ENCODE results near the gene TCF12.
"Not testable (repeated sequence)": the region's sequence is repeated elsewhere in the genome, so short reads cannot be mapped to it uniquely, and the experiment has no call there.

DNA sequence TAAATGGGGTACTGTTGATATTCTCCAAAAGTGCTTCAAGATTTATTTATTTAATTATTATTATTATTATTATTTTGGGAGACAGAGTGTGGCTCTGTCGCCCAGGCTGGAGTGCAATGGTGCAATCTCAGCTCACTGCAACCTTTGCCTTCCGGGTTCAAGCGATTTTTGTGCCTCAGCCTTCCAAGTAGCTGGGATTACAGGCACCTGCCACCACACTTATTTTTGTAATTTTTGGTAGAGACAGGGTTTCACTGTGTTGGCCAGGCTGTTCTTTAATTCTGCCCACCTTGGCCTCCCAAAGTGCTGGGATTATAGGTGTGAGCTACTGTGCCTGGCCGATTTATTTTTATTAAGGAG, 14.0 kb downstream of the TCF12 start:
- TF ChIP-seq, protein P1, sequence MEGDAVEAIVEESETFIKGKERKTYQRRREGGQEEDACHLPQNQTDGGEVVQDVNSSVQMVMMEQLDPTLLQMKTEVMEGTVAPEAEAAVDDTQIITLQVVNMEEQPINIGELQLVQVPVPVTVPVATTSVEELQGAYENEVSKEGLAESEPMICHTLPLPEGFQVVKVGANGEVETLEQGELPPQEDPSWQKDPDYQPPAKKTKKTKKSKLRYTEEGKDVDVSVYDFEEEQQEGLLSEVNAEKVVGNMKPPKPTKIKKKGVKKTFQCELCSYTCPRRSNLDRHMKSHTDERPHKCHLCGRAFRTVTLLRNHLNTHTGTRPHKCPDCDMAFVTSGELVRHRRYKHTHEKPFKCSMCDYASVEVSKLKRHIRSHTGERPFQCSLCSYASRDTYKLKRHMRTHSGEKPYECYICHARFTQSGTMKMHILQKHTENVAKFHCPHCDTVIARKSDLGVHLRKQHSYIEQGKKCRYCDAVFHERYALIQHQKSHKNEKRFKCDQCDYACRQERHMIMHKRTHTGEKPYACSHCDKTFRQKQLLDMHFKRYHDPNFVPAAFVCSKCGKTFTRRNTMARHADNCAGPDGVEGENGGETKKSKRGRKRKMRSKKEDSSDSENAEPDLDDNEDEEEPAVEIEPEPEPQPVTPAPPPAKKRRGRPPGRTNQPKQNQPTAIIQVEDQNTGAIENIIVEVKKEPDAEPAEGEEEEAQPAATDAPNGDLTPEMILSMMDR (IDR thresholded peaks at IDR 0.05; ENCODE audit: low read length), result not testable (repeated sequence)
- not testable (repeated sequence) for TF ChIP-seq EZH2 (IDR thresholded peaks at IDR 0.05; ENCODE audit: borderline replicate concordance, low read length)
